ENCODE measurements around the gene TBC1D14.

GRCh38 chr4:7019367-7019766 is 109.7 kb downstream of the TBC1D14 start:
- no peak for TF ChIP-seq SIN3A (IDR thresholded peaks at IDR 0.05; ENCODE audit: borderline replicate concordance, insufficient read depth, low read length)
- TF ChIP-seq, protein P1, sequence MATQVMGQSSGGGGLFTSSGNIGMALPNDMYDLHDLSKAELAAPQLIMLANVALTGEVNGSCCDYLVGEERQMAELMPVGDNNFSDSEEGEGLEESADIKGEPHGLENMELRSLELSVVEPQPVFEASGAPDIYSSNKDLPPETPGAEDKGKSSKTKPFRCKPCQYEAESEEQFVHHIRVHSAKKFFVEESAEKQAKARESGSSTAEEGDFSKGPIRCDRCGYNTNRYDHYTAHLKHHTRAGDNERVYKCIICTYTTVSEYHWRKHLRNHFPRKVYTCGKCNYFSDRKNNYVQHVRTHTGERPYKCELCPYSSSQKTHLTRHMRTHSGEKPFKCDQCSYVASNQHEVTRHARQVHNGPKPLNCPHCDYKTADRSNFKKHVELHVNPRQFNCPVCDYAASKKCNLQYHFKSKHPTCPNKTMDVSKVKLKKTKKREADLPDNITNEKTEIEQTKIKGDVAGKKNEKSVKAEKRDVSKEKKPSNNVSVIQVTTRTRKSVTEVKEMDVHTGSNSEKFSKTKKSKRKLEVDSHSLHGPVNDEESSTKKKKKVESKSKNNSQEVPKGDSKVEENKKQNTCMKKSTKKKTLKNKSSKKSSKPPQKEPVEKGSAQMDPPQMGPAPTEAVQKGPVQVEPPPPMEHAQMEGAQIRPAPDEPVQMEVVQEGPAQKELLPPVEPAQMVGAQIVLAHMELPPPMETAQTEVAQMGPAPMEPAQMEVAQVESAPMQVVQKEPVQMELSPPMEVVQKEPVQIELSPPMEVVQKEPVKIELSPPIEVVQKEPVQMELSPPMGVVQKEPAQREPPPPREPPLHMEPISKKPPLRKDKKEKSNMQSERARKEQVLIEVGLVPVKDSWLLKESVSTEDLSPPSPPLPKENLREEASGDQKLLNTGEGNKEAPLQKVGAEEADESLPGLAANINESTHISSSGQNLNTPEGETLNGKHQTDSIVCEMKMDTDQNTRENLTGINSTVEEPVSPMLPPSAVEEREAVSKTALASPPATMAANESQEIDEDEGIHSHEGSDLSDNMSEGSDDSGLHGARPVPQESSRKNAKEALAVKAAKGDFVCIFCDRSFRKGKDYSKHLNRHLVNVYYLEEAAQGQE (IDR thresholded peaks at IDR 0.05; ENCODE audit: insufficient read depth in 1 of 2, low read depth in 2 of 2, low read length in 2 of 2) = no peak

All from PFSK-1 (cell line).